HG02981 (cell line): ENCODE data around the gene FNTB.

Source experiments
- ATAC-seq: cut with Tn5 transposase; IDR thresholded peaks from one replicate; pipeline ENCODE4 v1.9.1; 2021; ENCODE audit warnings: mild to moderate bottlenecking, moderate library complexity; ENCODE audit not compliant: unreplicated experiment

FNTB gene

GRCh38 chr14:64952598-64953309 lies 33.9 kb upstream of the FNTB start:
- ATAC-seq, result peak; percentile 63

GRCh38 chr14:64953310-64953654 lies 33.4 kb upstream of the FNTB start:
- ATAC-seq, result no peak

- ATAC-seq, result no peak
These were observed 33.0 kb upstream of the FNTB start for GRCh38 chr14:64953661-64954060.

- ATAC-seq, result no peak
These were observed 32.0 kb upstream of the FNTB start for GRCh38 chr14:64954491-64955240.

- ATAC-seq, result no peak
These were observed 31.4 kb upstream of the FNTB start for GRCh38 chr14:64955297-64955696.

- ATAC-seq, result no peak
These were observed 29.8 kb upstream of the FNTB start for GRCh38 chr14:64956697-64957406.

- ATAC-seq, result no peak
These were observed 28.5 kb upstream of the FNTB start for GRCh38 chr14:64958201-64958600.

GRCh38 chr14:64958743-64959142 lies 28.0 kb upstream of the FNTB start:
- no peak for ATAC-seq

- ATAC-seq, result no peak
These were observed 25.9 kb upstream of the FNTB start for GRCh38 chr14:64960762-64961276.

GRCh38 chr14:64963611-64964010 lies 23.1 kb upstream of the FNTB start:
- no peak for ATAC-seq

GRCh38 chr14:64965356-64966000 lies 21.2 kb upstream of the FNTB start:
- no peak for ATAC-seq

- ATAC-seq, result no peak
These were observed 19.7 kb upstream of the FNTB start for GRCh38 chr14:64966976-64967375.

GRCh38 chr14:64968167-64968566 lies 18.5 kb upstream of the FNTB start:
- ATAC-seq, result no peak

GRCh38 chr14:64968651-64969050 lies 18.0 kb upstream of the FNTB start:
- ATAC-seq, result no peak

- ATAC-seq, result no peak
These were observed 16.7 kb upstream of the FNTB start for GRCh38 chr14:64970041-64970440.

- no peak for ATAC-seq
These were observed 15.8 kb upstream of the FNTB start for GRCh38 chr14:64970776-64971477.

- no peak for ATAC-seq
These were observed 15.2 kb upstream of the FNTB start for GRCh38 chr14:64971491-64971942.

- ATAC-seq, result peak; percentile 39
These were observed 14.5 kb upstream of the FNTB start, which contains the start of gene RAB15 for GRCh38 chr14:64971943-64972791. Gene RAB15 (minus strand): TSS chr14:64972336. CDS start chr14:64972076, 260 bp downstream.

GRCh38 chr14:64973026-64973442 lies 13.7 kb upstream of the FNTB start:
- no peak for ATAC-seq
